Erythroblast (primary cell): Measurements from ENCODE around the gene ZNF487.

Source experiments
- GATA1 ChIP-seq: IDR thresholded peaks from 2 replicates; pipeline ENCODE4 v1.6.1; 2011; ENCODE audit warnings: low read depth, mild to moderate bottlenecking, control low read depth, low read length, moderate library complexity
- POLR2A ChIP-seq: IDR thresholded peaks from 2 replicates; pipeline ENCODE4 v1.6.1; 2011; ENCODE audit warnings: mild to moderate bottlenecking, low read length

DNA sequence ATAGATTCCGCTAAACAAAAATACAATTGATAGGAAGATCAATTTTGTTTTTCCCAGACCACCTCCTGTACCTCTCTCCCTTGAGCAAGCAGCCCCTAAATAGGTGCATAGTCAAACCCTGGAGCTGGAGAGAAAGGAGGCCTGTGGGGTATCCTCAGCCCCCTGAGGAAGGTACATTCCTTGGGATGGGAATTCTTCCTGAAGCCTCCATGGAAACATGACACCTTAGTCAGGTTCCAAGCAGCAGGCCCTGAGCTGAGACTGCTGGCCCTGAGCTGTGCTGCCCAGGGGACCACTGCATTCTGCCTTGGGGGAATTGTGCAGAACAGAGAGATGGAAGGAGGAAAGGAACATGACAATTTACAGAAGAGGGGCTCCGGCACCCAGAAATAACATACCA lies 35.3 kb upstream of the ZNF487 start:
- no peak for TF ChIP-seq POLR2A
- no peak for TF ChIP-seq GATA1
